Measurements from ENCODE around the gene GPR75. TPM values are rescaled to one million over a fixed set of nuclear protein-coding genes. Genes with fewer than 3 reads are reported as not detected.

GPR75 gene
- polyA plus RNA-seq, 1 donor from 2014 or later: 1.6 TPM

GRCh38 chr2:53829273-53829979, 30.3 kb downstream of the GPR75 start:
- Histone ChIP-seq H3K36me3 (ENCODE audit: insufficient read depth, low read length) (no peaks in the 10 kb centered on the region), H3K9me3 (ENCODE audit: low read length) (no peaks in the 10 kb centered on the region), H3K27me3 (ENCODE audit: insufficient read depth, low read depth, low read length) (no peaks in the 10 kb centered on the region), H3K4me2 (ENCODE audit: low read length) (no peak overlapping the region), H3F3A (ENCODE audit: insufficient read depth, low read length, poor library complexity, severe bottlenecking) (no peaks in the 10 kb centered on the region), H2AFZ (ENCODE audit: low read depth, low read length) (no peak overlapping the region), H3K4me3 (ENCODE audit: low read length) (no peak overlapping the region), H3K9me2 (ENCODE audit: insufficient read depth, low read length) (no peaks in the 10 kb centered on the region), H3K9ac (ENCODE audit: low read length) (no peak overlapping the region), H3K79me2 (replicated peaks; ENCODE audit: insufficient read depth, low read length) (no peaks in the 10 kb centered on the region), H4K20me1 (ENCODE audit: insufficient read depth) (no peaks in the 10 kb centered on the region), H3K27ac (ENCODE audit: low read length) (no peak overlapping the region)
- TF ChIP-seq REST (IDR thresholded peaks at IDR 0.05; ENCODE audit: borderline replicate concordance) (no peak), TAF1 (IDR thresholded peaks at IDR 0.05; ENCODE audit: low read depth) (no peak), MXI1 (conservative IDR thresholded peaks at IDR 0.05; ENCODE audit: poor library complexity, severe bottlenecking) (no peak), SMC3 (conservative IDR thresholded peaks at IDR 0.05; ENCODE audit: poor library complexity) (no peak), RAD21 (conservative IDR thresholded peaks at IDR 0.05) (no peak), EZH2 (IDR thresholded peaks at IDR 0.05; ENCODE audit: borderline replicate concordance, insufficient read depth, low read length, poor library complexity, severe bottlenecking) (no peak), POLR2AphosphoS5 (IDR thresholded peaks at IDR 0.05) (no peak)
- TF ChIP-seq, protein P1, sequence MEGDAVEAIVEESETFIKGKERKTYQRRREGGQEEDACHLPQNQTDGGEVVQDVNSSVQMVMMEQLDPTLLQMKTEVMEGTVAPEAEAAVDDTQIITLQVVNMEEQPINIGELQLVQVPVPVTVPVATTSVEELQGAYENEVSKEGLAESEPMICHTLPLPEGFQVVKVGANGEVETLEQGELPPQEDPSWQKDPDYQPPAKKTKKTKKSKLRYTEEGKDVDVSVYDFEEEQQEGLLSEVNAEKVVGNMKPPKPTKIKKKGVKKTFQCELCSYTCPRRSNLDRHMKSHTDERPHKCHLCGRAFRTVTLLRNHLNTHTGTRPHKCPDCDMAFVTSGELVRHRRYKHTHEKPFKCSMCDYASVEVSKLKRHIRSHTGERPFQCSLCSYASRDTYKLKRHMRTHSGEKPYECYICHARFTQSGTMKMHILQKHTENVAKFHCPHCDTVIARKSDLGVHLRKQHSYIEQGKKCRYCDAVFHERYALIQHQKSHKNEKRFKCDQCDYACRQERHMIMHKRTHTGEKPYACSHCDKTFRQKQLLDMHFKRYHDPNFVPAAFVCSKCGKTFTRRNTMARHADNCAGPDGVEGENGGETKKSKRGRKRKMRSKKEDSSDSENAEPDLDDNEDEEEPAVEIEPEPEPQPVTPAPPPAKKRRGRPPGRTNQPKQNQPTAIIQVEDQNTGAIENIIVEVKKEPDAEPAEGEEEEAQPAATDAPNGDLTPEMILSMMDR (IDR thresholded peaks at IDR 0.05; ENCODE audit: poor library complexity, severe bottlenecking): no peak

- H4K20me1 ChIP-seq (ENCODE audit: insufficient read depth): no peaks in the 10 kb centered on the region
- H3K9me2 ChIP-seq (ENCODE audit: insufficient read depth, low read length): no peaks in the 10 kb centered on the region
- no peaks in the 10 kb centered on the region for H3K79me2 ChIP-seq (replicated peaks; ENCODE audit: insufficient read depth, low read length)
- H3K36me3 ChIP-seq (ENCODE audit: insufficient read depth, low read length): no peaks in the 10 kb centered on the region
- H3F3A ChIP-seq (ENCODE audit: insufficient read depth, low read length, poor library complexity, severe bottlenecking): no peaks in the 10 kb centered on the region
- no peak overlapping the region for H2AFZ ChIP-seq (ENCODE audit: low read depth, low read length)
- no peak for TF ChIP-seq POLR2AphosphoS5 (IDR thresholded peaks at IDR 0.05)
- no peak for TF ChIP-seq REST (IDR thresholded peaks at IDR 0.05; ENCODE audit: borderline replicate concordance)
- TF ChIP-seq SMC3 (conservative IDR thresholded peaks at IDR 0.05; ENCODE audit: poor library complexity): no peak
- TF ChIP-seq RAD21 (conservative IDR thresholded peaks at IDR 0.05): no peak
- TF ChIP-seq, protein P1 (IDR thresholded peaks at IDR 0.05; ENCODE audit: poor library complexity, severe bottlenecking): no peak
- TF ChIP-seq EZH2 (IDR thresholded peaks at IDR 0.05; ENCODE audit: borderline replicate concordance, insufficient read depth, low read length, poor library complexity, severe bottlenecking): no peak
- TF ChIP-seq TAF1 (IDR thresholded peaks at IDR 0.05; ENCODE audit: low read depth): no peak
- no peak for TF ChIP-seq EP300 (conservative IDR thresholded peaks at IDR 0.05; ENCODE audit: poor library complexity, severe bottlenecking)
- no peak for TF ChIP-seq MXI1 (conservative IDR thresholded peaks at IDR 0.05; ENCODE audit: poor library complexity, severe bottlenecking)
- H3K4me2 ChIP-seq (ENCODE audit: low read length): no peak overlapping the region
- no peak overlapping the region for H3K27ac ChIP-seq (ENCODE audit: low read length)
- H3K27me3 ChIP-seq (ENCODE audit: insufficient read depth, low read depth, low read length): no peaks in the 10 kb centered on the region
- no peaks in the 10 kb centered on the region for H3K9me3 ChIP-seq (ENCODE audit: low read length)
- H3K4me3 ChIP-seq (ENCODE audit: low read length): no peak overlapping the region
- H3K9ac ChIP-seq (ENCODE audit: low read length): no peak overlapping the region
These were observed 31.4 kb downstream of the GPR75 start for GRCh38 chr2:53828331-53828730.
